Measurements from ENCODE around the gene FCHSD2.
"Not testable (repeated sequence)": the region's sequence is repeated elsewhere in the genome, so short reads cannot be mapped to it uniquely, and the experiment has no call there.

Gene FCHSD2

DNA sequence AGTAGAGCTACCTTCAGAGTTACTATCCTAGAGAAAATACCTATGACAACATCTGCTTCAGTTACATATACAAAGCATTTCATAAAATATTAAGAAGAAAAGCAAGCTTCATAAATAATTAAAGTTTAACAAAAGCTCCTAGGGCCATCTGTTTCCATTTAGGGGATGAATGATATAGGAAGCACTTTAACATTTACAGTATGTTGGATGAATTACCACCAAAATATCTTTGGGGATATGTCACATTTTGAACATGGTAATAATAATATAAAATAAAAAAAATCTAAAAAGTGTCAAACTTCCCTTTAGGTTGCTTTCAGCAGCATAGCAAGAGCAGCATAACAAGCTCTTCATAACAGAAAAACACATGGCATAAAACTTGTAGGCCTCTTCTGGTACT is 223.3 kb downstream of the FCHSD2 start:
- no peak for DNase-seq (ENCODE audit: low read depth)
- H3K4me3 ChIP-seq (ENCODE audit: low read depth, low read length): no peak overlapping the region

DNA sequence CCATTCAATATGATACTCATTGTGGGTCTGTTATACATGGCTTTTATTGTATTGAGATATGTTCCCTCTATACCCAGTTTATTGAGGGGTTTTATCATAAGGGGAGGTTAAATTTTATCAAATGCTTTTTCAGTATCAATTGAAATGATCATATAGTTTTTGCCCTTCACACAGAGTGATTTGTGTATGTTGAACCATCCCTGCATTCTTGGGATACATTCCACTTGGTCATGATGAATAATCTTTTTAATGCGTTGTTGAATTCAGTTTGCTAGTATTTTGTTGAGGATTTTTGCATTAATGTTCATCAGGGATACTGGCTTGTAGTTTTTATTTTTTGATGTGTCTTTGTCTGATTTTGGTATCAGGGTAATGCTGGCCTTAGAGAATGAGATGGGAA is 229.9 kb downstream of the FCHSD2 start:
- H3K4me3 ChIP-seq (ENCODE audit: low read depth, low read length): no peak overlapping the region
- no peak for DNase-seq (ENCODE audit: low read depth)

DNA sequence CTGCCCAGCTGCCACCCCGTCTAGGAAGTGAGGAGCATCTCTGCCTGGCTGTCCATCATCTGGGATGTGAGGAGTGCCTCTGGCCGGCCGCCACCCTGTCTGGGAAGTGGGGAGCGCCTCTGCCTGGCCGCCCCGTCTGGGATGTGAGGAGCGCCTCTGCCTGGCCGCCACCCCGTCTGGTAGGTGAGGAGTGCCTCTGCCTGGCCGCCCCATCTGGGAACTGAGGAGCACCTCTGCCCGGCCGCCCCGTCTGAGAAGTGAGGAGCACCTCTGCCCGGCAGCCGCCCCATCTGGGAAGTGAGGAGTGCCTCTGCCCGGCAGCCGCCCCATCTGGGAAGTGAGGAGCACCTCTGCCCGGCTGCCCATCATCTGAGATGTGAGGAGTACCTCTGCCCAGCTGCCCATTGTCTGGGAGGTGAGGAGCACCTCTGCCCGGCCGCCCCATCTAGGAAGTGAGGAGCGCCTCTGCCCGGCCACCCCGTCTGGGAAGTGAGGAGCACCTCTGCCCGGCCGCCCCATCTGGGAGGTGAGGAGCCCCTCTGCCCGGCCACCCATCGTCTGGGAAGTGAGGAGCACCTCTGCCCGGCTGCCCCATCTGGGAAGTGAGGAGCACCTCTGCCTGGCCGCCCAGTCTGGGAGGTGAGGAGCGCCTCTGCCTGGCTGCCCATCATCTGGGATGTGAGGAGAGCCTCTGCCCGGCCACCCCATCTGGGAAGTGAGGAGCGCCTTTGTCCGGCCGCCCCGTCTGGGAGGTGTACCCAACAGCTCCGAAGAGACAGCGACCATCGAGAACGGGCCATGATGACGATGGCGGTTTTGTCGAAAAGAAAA is 232.3 kb downstream of the FCHSD2 start:
- not testable (repeated sequence) for H3K4me3 ChIP-seq (ENCODE audit: low read depth, low read length); DNase-seq (ENCODE audit: low read depth)

DNA sequence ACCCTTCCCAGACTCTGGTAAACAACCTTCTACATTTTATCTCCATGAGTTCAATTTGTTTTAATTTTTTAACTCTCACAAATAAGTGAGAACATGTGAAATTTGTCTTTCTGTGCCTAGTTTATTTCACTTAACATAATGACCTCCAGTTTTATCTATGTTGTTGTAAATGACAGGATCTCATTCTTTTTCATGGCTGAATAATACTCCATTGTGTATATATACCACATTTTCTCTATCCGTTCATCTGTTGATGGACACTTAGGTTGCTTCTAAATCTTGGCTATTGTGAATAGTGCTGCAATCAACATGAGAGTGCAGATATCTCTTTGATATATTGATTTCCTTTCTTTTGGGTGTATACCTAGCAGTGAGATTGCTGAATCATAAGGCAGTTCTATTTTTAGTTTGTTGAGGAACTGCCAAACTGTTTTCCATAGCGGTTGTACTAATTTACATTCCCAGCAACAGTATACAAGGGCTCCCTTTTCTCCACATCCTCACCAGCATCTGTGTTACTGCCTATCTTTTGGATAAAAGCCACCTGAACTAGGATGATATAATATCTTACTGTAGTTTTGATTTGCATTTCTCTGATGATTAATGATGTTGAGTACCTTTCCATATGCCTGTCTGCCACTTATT is 234.0 kb downstream of the FCHSD2 start:
- DNase-seq (ENCODE audit: low read depth): no peak
- no peak overlapping the region for H3K4me3 ChIP-seq (ENCODE audit: low read depth, low read length)

DNA sequence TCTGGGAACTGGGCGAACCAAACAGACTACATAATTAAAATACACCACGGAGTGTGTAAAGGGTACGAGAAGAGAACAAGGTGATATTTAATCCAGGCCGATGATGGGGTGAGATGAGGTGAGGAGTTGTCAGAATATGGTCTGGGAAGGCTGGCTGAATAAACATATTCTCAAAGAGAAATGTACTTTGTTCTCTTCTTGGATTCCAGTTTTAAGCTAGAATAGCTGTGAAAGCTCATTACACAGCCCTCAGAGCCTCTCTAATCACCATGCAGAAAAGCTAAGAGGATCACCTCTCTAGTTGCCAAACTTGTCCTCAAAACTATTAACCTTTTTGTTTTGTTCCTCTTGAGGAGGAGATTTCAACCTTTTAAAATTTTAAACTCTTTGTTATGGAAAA is 238.1 kb downstream of the FCHSD2 start:
- H3K4me3 ChIP-seq (ENCODE audit: low read depth, low read length): no peak overlapping the region
- DNase-seq (ENCODE audit: low read depth): no peak

DNA sequence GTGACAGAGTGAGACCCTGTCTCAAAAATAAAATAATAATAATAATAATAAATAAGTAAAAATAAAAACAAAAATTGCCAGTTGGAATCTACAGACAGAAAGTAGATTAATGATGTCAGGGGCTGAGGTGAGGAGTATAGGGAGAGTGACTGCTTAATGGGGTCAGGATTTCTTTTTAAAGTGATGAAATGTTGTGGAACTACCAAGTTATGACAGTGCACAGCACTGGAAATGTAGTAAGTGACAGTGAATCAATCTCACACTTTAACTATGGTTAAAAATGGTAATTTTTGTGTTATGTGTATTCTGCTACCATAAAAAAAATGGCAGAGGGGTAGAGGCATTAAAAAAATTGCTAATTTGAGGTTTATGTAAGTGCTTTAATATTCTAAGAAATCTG is 240.7 kb downstream of the FCHSD2 start:
- no peak overlapping the region for H3K4me3 ChIP-seq (ENCODE audit: low read depth, low read length)
- no peak for DNase-seq (ENCODE audit: low read depth)

DNA sequence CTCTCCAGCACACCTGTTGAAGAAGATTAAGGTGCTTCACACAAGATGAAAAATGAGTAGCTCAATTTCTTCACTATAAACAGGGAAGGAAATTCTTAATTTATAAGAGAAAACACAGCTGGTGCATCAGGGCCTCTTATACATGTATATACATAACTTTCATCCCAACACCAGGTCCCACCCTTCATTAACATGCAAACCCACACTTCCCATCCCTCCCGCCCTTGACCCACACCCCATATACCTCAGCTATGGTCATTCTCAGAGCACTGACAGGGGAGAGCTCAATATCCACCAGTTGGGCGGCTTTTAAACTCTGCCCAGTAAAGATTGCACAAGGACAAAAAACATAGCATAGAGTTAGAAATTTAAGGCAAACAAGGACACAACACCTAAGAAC is 242.1 kb downstream of the FCHSD2 start:
- H3K4me3 ChIP-seq (ENCODE audit: low read depth, low read length): no peak overlapping the region
- DNase-seq (ENCODE audit: low read depth): no peak

DNA sequence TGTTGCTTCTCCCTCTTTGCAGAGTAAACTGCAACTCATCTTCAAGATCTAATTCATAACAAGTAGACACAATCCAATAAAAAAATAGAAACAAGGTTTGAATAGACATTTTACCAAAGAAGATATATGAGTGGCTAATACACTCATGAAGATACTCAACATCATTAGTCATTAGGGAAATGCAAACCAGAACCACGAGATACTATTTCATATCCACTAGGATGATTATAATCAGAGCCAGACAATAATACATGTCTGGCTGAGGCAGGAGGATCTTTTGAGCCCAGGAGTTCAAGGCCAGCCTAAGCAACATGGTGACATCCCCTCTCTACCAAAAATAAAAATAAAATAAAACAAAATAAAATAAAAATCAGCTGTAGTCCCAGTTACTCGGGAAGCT is 242.9 kb downstream of the FCHSD2 start:
- DNase-seq (ENCODE audit: low read depth): no peak

DNA sequence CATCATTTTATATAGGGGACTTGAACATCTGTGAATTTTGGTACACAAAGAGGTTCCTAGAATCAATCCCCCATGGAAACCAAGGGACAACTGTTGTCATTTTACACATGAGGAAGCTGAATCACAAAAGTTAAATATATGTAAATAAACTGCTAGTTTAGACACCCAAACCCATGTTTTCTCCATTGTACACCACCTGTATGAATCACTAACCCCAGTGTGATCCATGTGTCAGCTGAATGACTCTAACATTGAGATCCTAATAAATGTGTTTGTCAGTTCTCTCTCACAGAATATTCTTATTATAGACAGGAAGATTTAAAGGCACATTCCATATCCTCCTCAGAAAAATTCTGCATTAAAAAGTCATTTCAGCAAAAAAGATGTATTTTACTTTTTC is 244.6 kb downstream of the FCHSD2 start:
- no peak overlapping the region for H3K4me3 ChIP-seq (ENCODE audit: low read depth, low read length)
- DNase-seq (ENCODE audit: low read depth): no peak

More for the DNA sequence above, 242.9 kb downstream of the FCHSD2 start:
- no peak overlapping the region for H3K4me3 ChIP-seq (ENCODE audit: low read depth, low read length)

DNA sequence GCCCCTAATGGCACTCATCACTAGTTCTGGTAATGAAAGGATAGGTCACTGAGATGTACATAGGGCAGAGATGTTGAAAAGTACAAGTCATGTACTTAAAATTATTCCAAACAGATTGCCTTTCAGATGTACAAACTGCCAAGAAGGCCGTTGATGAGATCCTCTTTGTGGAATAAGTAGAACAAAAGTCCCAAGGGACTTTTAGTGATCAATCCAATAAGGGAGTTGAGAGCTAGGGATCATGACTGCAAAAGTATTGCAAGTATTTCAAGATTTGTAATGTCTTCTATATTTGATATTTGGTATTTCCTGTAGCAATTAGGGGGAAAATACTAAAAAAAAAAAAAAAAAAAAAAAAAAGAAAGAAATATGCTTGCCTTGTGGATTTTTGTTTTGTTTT is 245.7 kb downstream of the FCHSD2 start:
- no peak overlapping the region for H3K4me3 ChIP-seq (ENCODE audit: low read depth, low read length)
- DNase-seq (ENCODE audit: low read depth): no peak

DNA sequence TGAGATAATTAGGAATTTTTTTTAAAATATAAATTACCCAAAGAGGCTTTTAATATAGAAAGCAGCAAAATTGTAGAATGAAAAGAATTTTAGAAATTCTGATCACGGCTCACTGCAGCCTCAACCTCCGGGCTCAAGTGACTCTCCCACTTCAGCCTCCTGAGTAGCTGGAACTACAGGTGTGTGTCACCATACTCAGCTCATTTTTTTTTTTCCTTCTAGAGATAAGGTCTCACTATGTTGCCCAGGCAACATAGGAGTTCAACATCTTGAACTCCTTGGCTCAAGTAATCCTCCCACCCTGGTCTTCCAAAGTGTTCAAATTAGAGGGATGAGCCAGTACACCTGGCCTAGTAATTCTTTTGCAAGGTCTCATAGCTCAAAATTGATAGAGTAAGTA is 251.2 kb downstream of the FCHSD2 start:
- no peak for DNase-seq (ENCODE audit: low read depth)
- no peak overlapping the region for H3K4me3 ChIP-seq (ENCODE audit: low read depth, low read length)

DNA sequence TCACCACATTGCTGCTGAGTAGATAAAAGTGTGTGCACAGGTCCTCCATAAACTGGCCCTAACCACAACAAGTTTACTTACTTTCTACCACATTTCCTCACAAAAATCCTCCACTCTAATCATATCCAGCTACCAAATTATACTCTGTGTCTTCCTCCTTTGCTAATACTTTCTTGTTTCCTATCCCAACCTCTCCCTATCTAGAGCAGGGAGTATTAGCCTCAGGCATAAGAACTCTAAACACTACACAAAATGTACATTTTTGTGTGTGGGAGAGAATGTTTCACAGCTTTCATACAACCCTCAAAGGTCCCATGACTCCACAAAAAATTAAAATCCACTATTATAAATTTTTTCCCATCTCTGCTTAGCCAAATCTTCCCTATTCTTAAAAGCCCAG is 255.5 kb downstream of the FCHSD2 start:
- no peak for DNase-seq (ENCODE audit: low read depth)
- H3K4me3 ChIP-seq (ENCODE audit: low read depth, low read length): no peak overlapping the region

DNA sequence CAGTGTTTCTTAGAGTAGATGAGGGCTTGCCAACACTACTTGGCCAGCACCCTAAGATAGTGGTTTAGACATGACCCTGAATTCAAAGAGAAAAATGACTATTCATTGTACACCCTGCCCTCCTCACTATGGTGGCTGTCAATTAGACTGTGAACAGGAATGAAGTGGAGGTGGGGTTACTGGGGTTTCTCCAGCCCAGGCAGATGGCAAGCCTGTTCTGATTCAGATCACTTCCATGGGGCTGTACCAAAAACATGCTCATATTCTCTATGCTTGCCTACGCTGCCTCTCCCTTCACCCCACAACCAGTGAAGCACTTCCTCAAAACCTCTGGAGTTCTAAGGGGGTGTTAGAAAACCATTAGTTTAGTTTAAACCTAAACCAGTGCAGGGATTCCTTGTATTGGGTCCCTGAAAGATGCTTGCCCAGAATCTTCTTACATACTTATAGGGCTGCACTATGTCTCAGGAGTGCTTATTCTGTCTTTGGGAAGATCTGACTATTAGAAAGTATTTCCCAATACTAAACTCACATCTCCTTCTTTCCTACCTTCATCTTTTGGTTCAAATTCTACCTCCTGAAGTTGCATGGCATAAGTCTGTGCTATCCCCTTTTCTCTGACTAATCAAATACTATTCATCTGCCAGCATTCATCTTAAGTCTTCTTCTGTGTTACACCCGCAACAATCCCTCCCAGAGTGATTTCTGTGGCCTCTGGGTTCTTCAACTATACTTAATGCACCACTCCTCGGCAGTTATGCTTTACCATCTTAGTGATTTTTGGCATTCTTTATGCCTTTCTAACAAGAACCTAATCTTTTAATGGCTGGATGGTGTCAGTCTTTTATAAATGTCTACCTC is 256.1 kb downstream of the FCHSD2 start:
- H3K4me3 ChIP-seq (ENCODE audit: low read depth, low read length): no peak overlapping the region
- no peak for DNase-seq (ENCODE audit: low read depth)

DNA sequence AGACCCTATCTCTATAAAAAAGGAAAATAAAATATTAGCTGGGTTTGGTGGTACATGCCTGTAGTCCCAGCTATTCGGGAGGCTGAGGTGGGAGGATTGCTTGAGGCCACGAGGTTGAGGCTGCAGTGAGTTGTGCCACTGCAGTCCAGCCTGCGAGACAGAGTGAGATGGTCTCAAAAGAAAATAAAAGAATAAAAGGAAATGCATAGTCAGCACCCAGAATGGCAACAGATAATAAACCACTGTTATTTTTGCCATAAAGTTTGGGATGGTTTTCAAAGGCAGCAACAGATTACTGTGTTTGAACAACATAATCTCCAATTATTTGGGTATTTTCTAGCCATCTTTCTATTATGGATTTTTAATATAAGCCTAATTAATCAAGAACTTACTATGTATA is 266.0 kb downstream of the FCHSD2 start:
- no peak for DNase-seq (ENCODE audit: low read depth)
- H3K4me3 ChIP-seq (ENCODE audit: low read depth, low read length): no peak overlapping the region

DNA sequence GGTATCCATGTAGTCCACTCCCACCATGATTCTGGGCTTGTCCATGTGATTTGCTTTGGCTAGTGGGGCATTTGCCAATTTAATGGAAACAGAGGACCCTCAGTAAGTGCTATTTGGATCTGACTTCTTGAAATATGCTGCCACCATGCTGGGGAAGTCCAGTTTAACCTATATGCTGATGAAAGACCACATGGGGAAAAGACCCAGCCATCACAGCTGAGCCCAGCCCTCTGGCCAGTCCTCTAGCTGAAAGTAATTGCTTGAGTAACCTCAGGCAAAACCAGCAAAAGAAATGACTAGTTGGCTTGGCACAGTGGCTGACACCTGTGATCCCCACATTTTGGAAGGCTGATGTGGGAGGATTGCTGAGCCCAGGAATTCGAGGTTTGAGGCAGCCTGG is 266.4 kb downstream of the FCHSD2 start:
- DNase-seq (ENCODE audit: low read depth): no peak

DNA sequence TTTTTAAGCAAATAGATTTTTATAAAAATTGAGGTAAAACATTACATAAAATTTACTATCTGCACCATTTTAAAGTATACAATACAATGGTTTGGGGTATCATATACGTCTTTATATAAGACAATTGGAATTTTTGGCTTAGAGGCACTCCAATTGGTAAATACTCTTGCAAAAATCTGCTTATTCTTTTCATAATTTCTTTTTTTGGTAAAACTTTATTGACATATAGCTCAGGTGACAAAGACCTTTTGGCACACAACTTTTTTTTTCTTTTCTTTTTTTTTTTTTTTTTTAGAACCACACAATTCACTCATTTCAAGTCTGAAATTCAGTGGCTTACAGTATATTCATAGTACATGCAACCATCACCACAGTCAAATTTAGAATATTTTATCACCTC is 270.1 kb downstream of the FCHSD2 start:
- no peak overlapping the region for H3K4me3 ChIP-seq (ENCODE audit: low read depth, low read length)
- no peak for DNase-seq (ENCODE audit: low read depth)

More for the DNA sequence above, 266.4 kb downstream of the FCHSD2 start:
- H3K4me3 ChIP-seq (ENCODE audit: low read depth, low read length): no peak overlapping the region

DNA sequence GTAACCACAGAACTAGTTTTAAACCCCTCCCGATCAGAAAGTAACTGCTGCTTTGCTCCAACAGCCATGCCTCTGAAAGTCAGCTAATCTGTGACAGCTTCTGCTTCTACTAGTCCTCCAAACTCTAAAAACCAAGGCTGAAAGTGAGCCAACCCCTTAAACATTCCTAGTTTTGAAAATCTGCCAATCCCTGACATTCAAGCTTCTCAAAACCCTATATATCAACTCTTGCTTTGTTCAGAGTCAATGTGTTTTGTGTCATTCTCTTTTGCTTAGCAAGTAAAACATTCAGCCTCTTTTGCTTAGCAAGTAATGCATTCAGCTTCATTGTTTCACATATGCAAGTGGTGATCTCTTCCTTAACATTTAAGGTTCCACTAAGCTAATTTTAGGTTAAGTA is 271.0 kb downstream of the FCHSD2 start:
- DNase-seq (ENCODE audit: low read depth): no peak
- no peak overlapping the region for H3K4me3 ChIP-seq (ENCODE audit: low read depth, low read length)

DNA sequence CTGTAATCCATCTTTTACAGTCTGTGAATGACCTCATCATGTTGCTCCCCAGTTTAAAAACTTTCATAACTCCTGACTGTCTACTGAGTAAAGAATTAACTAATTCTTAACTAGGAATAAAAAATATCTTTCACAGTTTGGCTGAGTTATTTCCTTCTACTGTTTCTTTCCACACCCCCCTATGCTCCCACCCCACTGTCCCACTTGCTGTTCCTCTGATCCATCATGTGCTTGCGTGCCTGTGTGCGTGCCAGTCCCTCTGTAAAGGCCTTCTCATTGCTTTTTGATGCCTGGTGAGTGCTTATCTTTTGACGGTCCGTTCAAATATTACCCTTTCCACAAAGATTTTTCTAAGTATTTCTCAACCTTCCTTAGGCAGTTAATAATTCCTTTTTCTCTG is 272.3 kb downstream of the FCHSD2 start:
- DNase-seq (ENCODE audit: low read depth): no peak
- no peak overlapping the region for H3K4me3 ChIP-seq (ENCODE audit: low read depth, low read length)

DNA sequence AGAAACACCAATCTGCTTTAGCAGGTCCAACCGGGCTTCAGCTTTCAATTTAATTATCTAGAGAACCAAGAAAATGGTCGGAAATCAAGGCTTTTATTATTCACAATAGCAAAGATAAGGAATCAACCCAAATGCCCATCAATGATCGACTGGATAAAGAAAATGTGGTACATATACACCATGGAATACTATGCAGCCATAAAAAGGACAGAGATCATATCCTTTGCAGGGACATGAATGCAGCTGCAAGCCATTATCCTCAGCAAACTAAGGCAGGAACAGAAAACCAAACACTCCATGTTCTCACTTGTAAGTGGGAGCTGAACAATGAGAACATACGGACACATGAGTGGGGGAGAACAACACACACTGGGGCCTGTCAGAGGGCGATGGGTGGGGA is 274.1 kb downstream of the FCHSD2 start:
- DNase-seq (ENCODE audit: low read depth): no peak
- no peak overlapping the region for H3K4me3 ChIP-seq (ENCODE audit: low read depth, low read length)
